Esophagus squamous epithelium (tissue), 4 donors: Measurements from ENCODE around the gene AUTS2.

Experiments used
- CTCF ChIP-seq, 6 experiments: fragments of 450-650 bp in 4 of 6; fragments of 200-600 bp in 2 of 6; sonication (generic) in 2 of 6; IDR thresholded peaks; one replicate each; pipeline ENCODE4 v1.5.1; 2016 to 2019; ENCODE audit warnings: antibody characterized with exemption in 6 of 6, mild to moderate bottlenecking in 4 of 6, moderate library complexity in 4 of 6
- POLR2A ChIP-seq, 4 donors: fragments of 450-650 bp; IDR thresholded peaks; one replicate each; pipeline ENCODE4 v1.6.1; 2017; ENCODE audit warnings: antibody characterized with exemption in 4 of 4, mild to moderate bottlenecking in 4 of 4, moderate library complexity in 3 of 4

- TF ChIP-seq CTCF (IDR thresholded peaks at IDR 0.05) (no peak), POLR2A (IDR thresholded peaks at IDR 0.05) (no peak)
Observed at GRCh38 chr7:69706070-69706469, 107.8 kb downstream of the AUTS2 start.
